HG02943 (cell line): ENCODE data around the gene SLC17A8.
A peak's percentile ranks its signal among the peaks of the same experiment; 100 is the strongest.
"Not testable (repeated sequence)": the region's sequence is repeated elsewhere in the genome, so short reads cannot be mapped to it uniquely, and the experiment has no call there.

ENCODE experiments used
- ATAC-seq: cut with Tn5 transposase; IDR thresholded peaks from one replicate; pipeline ENCODE4 v1.9.1; 2021; ENCODE audit warnings: mild to moderate bottlenecking, low read depth, moderate library complexity; ENCODE audit not compliant: unreplicated experiment

Gene SLC17A8

GRCh38 chr12:100356644-100357223 is at the start of gene SLC17A8:
Gene SLC17A8 (plus strand): TSS chr12:100357074. CDS start chr12:100357392, 318 bp downstream.
- ATAC-seq: no peak

DNA sequence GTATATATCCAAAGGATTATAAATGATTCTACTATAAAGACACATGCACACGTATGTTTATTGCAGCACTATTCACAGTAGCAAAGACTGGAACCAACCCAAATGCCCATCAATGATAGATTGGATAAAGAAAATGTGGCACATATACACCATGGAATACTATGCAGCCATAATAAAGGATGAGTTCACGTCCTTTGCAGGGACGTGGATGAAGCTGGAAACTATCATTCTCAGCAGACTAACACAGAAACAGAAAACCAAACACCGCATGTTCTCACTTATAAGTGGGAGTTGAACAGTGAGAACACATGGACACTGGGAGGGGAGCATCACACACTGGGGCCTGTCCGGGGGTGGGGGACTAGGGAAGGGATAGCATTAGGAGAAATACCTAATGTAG is 48.7 kb upstream of the SLC17A8 start:
- ATAC-seq: not testable (repeated sequence)

DNA sequence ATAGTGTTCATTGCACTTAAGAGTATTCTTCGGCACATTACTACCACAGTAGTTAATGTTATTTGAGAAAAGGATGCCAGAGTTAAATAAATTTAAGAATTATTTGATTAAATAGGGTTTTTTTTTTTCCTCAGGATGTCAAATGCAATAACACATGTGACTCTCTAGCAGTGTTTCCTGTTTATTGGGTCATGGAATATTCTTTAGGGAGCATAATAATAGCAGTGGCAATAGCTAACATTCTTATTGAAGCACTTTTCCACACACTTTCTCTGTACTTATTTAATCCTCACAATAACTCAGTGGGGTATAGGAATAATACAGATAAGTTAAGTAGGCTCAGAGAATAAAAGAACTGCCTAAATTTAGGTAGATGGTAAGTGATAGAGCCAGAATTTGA is 45.6 kb upstream of the SLC17A8 start:
- no peak for ATAC-seq

DNA sequence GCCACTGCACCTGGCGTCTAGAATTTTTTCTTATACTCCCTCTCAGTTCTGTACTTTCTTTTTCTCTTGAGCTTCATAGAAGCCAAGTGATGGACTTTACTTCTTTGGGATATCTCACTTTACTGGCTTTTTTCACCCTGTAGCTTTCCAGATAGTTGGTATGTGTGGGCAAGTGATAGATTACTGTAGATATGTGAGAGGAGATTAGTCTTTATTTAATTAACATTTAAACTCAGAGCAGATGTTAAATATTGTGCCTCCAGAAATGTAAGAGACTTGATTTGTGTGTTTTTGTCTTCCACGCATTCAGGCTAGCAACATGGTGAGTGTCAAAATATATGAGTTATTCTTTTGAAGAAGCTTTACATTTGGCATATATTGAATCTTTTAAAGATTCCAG is 39.5 kb upstream of the SLC17A8 start:
- ATAC-seq: no peak

DNA sequence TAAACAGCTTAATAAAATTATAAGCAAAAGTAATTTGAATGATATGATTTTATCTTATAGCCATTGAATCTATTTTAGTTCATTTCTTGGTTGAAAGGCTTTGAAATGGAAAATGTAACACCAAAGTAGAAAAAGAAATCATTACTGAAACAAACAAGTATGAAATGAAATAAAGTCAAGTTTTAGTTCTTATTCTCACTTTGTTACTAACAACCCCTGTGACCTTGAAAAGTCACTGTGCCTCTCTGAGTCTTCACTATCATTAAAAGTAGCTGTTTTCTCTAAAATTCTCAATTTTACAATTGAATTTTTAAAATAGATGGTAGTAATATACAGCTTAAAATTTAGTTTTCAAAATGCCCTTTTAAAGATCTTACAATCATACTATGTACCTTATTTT is 32.4 kb upstream of the SLC17A8 start:
- no peak for ATAC-seq

DNA sequence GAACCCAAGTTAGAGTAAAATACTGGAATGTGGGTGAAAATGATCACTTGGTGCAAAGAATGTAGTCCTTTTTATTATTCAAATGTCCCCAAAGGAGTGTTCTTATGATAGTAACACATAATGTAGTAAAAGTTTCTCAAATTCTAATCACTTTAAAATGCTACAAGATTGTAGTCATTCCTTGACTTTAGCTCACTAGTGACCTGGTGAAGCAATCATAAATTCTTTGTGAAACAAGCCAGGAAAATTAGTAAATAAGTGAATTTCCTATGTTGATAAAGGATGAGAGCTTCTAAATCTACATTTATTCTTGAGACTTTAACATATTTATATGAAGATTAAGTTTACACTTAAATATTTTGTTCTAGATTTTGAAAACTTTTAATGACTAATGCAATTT is 30.7 kb upstream of the SLC17A8 start:
- ATAC-seq: no peak

GRCh38 chr12:100329800-100330199 is 27.1 kb upstream of the SLC17A8 start:
- ATAC-seq: peak; percentile 83

- ATAC-seq: no peak
These were observed 25.0 kb upstream of the SLC17A8 start for GRCh38 chr12:100331871-100332270.

DNA sequence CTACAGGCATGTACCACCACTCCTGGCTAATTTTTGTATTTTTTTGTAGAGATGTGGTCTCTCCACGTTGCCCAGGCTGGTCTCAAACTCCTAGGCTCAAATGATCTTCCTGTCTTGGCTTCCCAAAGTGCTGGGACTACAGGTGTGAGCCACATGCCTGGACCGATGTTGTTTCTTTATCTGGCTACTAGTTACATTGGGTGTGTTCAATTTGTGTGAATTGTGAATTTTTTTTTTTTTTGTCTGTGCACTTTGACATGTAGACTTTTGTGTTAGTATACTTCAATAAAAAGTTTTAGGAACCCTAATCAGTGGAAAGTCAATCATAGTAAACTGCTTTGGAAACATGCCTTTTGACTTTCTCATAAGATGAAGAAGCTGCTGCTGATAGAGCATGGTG is 24.0 kb upstream of the SLC17A8 start:
- ATAC-seq: no peak

DNA sequence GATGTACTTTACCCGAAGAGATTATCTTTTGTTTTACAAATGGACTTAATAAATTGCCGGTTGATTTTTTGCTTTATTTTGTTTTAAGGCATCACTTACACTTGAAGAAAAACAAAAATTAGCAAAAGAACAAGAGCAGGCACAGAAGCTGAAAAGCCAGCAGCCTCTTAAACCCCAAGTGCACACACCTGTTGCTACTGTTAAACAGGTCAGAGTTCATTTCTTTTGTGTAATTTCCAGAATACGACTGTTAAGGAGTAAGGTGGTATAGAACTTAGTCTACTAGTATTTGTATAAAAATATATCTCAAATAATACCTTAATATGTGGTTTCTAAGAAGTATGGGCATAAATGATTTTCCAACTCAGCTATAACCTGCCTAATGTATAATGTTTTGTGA is 19.6 kb upstream of the SLC17A8 start:
- ATAC-seq: no peak

DNA sequence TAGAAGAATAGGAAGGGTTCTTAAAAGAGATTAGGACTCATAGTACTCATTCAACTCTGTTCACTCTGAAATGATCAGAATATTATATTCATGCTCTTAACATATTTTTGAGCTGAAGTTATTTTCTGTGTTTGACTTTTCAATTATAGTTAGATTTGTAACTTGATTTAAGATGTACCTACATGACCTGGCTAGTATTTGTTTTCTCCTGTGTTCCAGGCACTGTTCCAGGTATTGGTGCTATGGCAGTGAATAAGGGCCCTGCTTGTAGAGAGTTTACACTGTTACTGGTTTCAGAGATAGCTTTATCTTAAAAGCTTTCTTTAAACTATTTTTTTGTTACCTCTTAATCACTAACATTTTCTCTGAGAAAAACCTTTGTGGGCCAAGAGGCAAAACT is 19.1 kb upstream of the SLC17A8 start:
- ATAC-seq: no peak

DNA sequence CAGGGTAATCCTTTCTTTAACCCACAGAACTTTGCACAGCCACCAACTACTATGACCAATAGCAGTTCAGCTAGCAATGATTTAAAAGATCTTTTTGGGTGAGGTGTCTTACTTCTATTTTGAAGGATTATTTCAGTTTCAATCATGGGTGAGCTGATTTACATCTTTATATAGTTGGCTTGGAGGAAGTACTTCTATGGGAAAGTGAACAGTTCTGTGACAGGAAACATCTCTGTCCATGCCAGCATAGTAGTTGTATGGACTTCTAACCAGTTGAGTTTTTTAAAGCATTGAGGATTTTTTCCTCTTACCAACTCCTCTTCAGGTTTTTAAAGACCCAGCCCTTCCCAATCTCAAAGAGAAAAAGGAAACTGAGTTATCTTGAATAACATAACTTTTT is 17.8 kb upstream of the SLC17A8 start:
- no peak for ATAC-seq

DNA sequence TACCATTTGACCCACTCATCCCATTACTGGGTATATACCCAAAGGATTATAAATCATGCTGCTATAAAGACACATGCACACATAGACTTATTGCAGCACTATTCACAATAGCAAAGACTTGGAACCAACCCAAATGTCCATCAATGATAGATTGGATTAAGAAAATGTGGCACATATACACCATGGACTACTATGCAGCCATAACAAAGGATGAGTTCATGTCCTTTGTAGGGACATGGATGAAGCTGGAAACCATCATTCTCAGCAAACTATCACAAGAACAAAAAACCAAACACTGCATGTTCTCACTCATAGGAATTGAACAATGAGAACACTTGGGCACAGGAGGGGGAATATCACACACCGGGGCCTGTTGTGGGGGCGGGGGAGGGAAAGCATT is 14.0 kb upstream of the SLC17A8 start:
- ATAC-seq: not testable (repeated sequence)

- not testable (repeated sequence) for ATAC-seq
These were observed 12.5 kb upstream of the SLC17A8 start for GRCh38 chr12:100344351-100344750.

- no peak for ATAC-seq
These were observed 11.7 kb upstream of the SLC17A8 start for GRCh38 chr12:100345020-100345767.

GRCh38 chr12:100346660-100347059 is 10.2 kb upstream of the SLC17A8 start:
- no peak for ATAC-seq

- no peak for ATAC-seq
These were observed 8.0 kb upstream of the SLC17A8 start for GRCh38 chr12:100348657-100349454.

GRCh38 chr12:100359248-100359647 is 2.4 kb downstream of the SLC17A8 start:
- no peak for ATAC-seq

DNA sequence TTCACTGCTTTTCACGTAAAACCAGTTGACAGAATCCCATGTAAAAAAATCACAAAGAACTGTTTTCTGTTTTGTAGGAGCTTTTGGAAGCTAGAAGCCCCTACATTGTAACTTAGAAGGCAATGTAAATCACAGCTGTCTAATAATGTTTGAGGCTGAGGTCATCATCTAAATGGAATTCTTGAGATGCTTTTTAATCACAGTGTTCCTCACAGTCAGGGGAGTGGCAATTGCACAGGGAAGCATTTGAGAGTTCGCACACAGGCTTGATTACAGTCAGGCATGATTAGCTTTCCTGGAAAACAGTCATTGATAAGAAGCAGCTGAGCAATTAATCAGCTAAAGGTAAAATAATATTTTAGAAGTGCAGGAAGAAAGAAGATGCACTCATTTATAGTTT is 2.9 kb downstream of the SLC17A8 start:
- no peak for ATAC-seq

DNA sequence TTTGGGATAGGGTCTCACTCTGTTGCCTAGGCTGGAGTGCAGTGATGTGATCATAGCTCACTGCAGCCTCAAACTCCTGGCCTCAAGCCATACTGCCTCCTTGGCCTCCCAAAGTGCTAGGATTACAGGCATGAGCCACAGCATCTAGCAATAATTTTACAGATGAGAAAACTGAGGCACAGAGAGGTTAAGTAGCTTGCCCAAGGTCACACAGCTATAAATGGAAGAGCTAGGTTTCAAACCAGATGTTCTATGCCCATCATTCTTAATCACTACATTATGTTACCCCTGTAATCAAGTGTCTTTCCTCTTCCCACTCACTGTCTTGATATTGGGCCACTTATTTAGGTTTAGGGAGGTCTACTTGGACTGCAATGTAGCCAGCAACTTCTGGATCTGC is 3.6 kb downstream of the SLC17A8 start:
- no peak for ATAC-seq

GRCh38 chr12:100364324-100364723 is 7.5 kb downstream of the SLC17A8 start:
- no peak for ATAC-seq

GRCh38 chr12:100365411-100365810 is 8.5 kb downstream of the SLC17A8 start:
- ATAC-seq: no peak
